Adrenal gland (tissue), 12 donors: ENCODE measurements around the gene ALCAM. TPM values are rescaled to one million over a fixed set of nuclear protein-coding genes. Genes with fewer than 3 reads are reported as not detected.

ENCODE experiments used
- DNase-seq, 7 donors: peaks; one replicate each; pipeline ENCODE4 v3.0.0-alpha.2; 2019 to 2020
- H3K27ac ChIP-seq, 5 donors: fragments of 200-600 bp; sonication (generic) in 4 of 5; 1 replicate in 3 of 5; 2 replicates in 2 of 5; pipeline versions ENCODE4 v1.5.1 to v1.8.0; 2016 to 2020; ENCODE audit warnings: mild to moderate bottlenecking in 1 of 5
- H3K27me3 ChIP-seq: fragments of 200-600 bp; 2 replicates; pipeline ENCODE4 v1.8.0; 2021
- H3K36me3 ChIP-seq, 2 donors: fragments of 200-600 bp; replicated peaks in 1 of 2; 1 replicate in 1 of 2; 2 replicates in 1 of 2; pipeline versions ENCODE4 v1.5.1 to v1.8.0; 2018 to 2022
- H3K4me1 ChIP-seq, 2 donors: fragments of 200-600 bp; replicated peaks in 1 of 2; 1 replicate in 1 of 2; 2 replicates in 1 of 2; pipeline versions ENCODE4 v1.5.1 to v1.8.0; 2018 to 2021
- H3K4me3 ChIP-seq, 4 donors: fragments of 200-600 bp; sonication (generic) in 3 of 4; one replicate each; pipeline ENCODE4 v1.5.1; 2016 to 2018
- H3K9me3 ChIP-seq, 3 donors: fragments of 200-600 bp; sonication (generic) in 1 of 3; replicated peaks in 1 of 3; 1 replicate in 2 of 3; 2 replicates in 1 of 3; pipeline versions ENCODE4 v1.5.1 to v1.8.0; 2016 to 2021
- CTCF ChIP-seq, 6 experiments: fragments of 450-650 bp in 4 of 6; fragments of 200-600 bp in 2 of 6; sonication (generic) in 1 of 6; IDR thresholded peaks; 1 replicate in 5 of 6; 2 replicates in 1 of 6; pipeline versions ENCODE4 v1.5.1 to v1.8.0; 2016 to 2021; ENCODE audit warnings: antibody characterized with exemption in 6 of 6, mild to moderate bottlenecking in 2 of 6, moderate library complexity in 1 of 6
- POLR2A ChIP-seq, 2 donors: fragments of 450-650 bp; IDR thresholded peaks; one replicate each; pipeline ENCODE4 v1.6.1; 2017; ENCODE audit warnings: antibody characterized with exemption in 2 of 2, mild to moderate bottlenecking in 2 of 2, moderate library complexity in 1 of 2
- WGBS, 4 donors: extraction: QIAGEN DNeasy Blood & Tissue Kit in 2 of 4; methylation state at CpG; one replicate each; pipeline versions ENCODE4 v1.1.5 to v1.1.7; 2013 to 2017; 5-methylcytosine and 5-hydroxymethylcytosine counted together
- intact Hi-C, 2 donors: fragments of 100-400 bp; cut with DNase I; formaldehyde crosslinking; loops; one replicate each; pipeline versions ENCODE4 v1.14.1 to v1.15.0; 2022 to 2023
- polyA plus RNA-seq, 3 donors: library from polyadenylated mRNA; stranded (reverse); fragments of 200-250 nt in 2 of 3; fragments of 350-450 nt in 1 of 3; fragmentation: Illumina TruSeq in 1 of 3; extraction: RNeasy Lipid Tissue Mini Kit (QIAGEN cat#74804) in 1 of 3; gene quantifications; one replicate each; pipeline ENCODE4 v1.2.3, GENCODE V29; 2013 to 2014
- total RNA-seq, 9 donors: library from RNA; depleted of rRNA in 4 of 9; stranded (reverse); fragments of >200 nt in 4 of 9; fragments of 120-200 nt in 1 of 9; fragmentation: NEBNext Ultra II Directional in 1 of 9; extraction: Animal tissue kit (Norgen Biotek cat#: 25700) in 1 of 9; gene quantifications; one replicate each; pipeline versions ENCODE4 v1.1.0 to v1.2.4, GENCODE V29; 2013 to 2023
- donor health status: healthy with polysubstance abuse.
- donor health status: Bipolar disorder and iron deficiency.
- donor health status: DM: yes; HTN: yes; CAD: no.
- donor health status: DM: no; HTN: no; CAD: no.
- donor health status: DM: no; HTN: no; CAD: no.
- donor health status: DM: yes; HTN: yes; CAD: no.

The ALCAM gene
- total and polyA plus RNA-seq, 12 donors, result 9.1 to 64.1 (median 23.9) TPM

GRCh38 chr3:105534491-105534890, 167.8 kb downstream of the ALCAM start:
- H3K27ac ChIP-seq, result no peak overlapping the region
- no peak for DNase-seq
- H3K36me3 ChIP-seq, result no peaks in the 10 kb centered on the region
- no peaks in the 10 kb centered on the region for H3K27me3 ChIP-seq
- H3K4me3 ChIP-seq, result no peak overlapping the region
- no peak for TF ChIP-seq CTCF (IDR thresholded peaks at IDR 0.05)
- no peak for TF ChIP-seq POLR2A (IDR thresholded peaks at IDR 0.05)
- intact Hi-C loops, result no loop called here
- 90 to 94% (median 92%) methylated on average over 5 of the region's 5 CpGs for WGBS, 4 donors
- H3K9me3 ChIP-seq, result no peaks in the 10 kb centered on the region
- no peaks in the 10 kb centered on the region for H3K4me1 ChIP-seq

GRCh38 chr3:105537371-105538080, 170.8 kb downstream of the ALCAM start:
- Histone ChIP-seq H3K4me1 (no peaks in the 10 kb centered on the region), H3K4me3 (no peak overlapping the region), H3K36me3 (no peaks in the 10 kb centered on the region), H3K27ac (no peak overlapping the region), H3K27me3 (no peaks in the 10 kb centered on the region), H3K9me3 (no peaks in the 10 kb centered on the region)
- intact Hi-C loops, result no loop called here
- no peak for TF ChIP-seq CTCF (IDR thresholded peaks at IDR 0.05)
- TF ChIP-seq POLR2A (IDR thresholded peaks at IDR 0.05), result no peak
- DNase-seq, result no peak
- 83 to 94% (median 90%) methylated on average over 1 of the region's 1 CpG for WGBS, 4 donors

- Histone ChIP-seq H3K27me3 (no peaks in the 10 kb centered on the region), H3K4me3 (no peak overlapping the region), H3K4me1 (no peaks in the 10 kb centered on the region), H3K9me3 (no peaks in the 10 kb centered on the region), H3K36me3 (no peaks in the 10 kb centered on the region), H3K27ac (no peak overlapping the region)
- 73 to 84% (median 74%) methylated on average over 5 of the region's 5 CpGs for WGBS, 4 donors
- TF ChIP-seq CTCF (IDR thresholded peaks at IDR 0.05) (no peak), POLR2A (IDR thresholded peaks at IDR 0.05) (no peak)
- no peak for DNase-seq
- intact Hi-C loops, result no loop called here
These were observed 171.8 kb downstream of the ALCAM start for GRCh38 chr3:105538483-105538882.

GRCh38 chr3:105539897-105540296, 173.2 kb downstream of the ALCAM start:
- H3K4me1 ChIP-seq, result no peaks in the 10 kb centered on the region
- H3K36me3 ChIP-seq, result no peaks in the 10 kb centered on the region
- H3K27ac ChIP-seq, result no peak overlapping the region
- H3K27me3 ChIP-seq, result no peaks in the 10 kb centered on the region
- DNase-seq, result no peak
- no peaks in the 10 kb centered on the region for H3K9me3 ChIP-seq
- intact Hi-C loops, result no loop called here
- no peak overlapping the region for H3K4me3 ChIP-seq
- WGBS, 4 donors, result 90 to 97% (median 93%) methylated on average over 3 of the region's 3 CpGs
- no peak for TF ChIP-seq CTCF (IDR thresholded peaks at IDR 0.05)
- no peak for TF ChIP-seq POLR2A (IDR thresholded peaks at IDR 0.05)
